Activated T-cell treated with anti-CD3 and anti-CD28 coated beads, Interleukin-2, amount 50 U/mL, for 24 hours (primary cell): ENCODE data around the gene GUSB.

Experiments used
- DNase-seq: peaks from one replicate; pipeline ENCODE4 v3.0.0-alpha.2; 2020
- H3K27ac Mint-ChIP-seq: 2 replicates; pipeline ENCODE4 v1.8.0; 2020; ENCODE audit warnings: mild to moderate bottlenecking, mixed read lengths
- H3K27me3 Mint-ChIP-seq: 2 replicates; pipeline ENCODE4 v1.8.0; 2020; ENCODE audit warnings: mixed read lengths
- H3K36me3 Mint-ChIP-seq: 2 replicates; pipeline ENCODE4 v1.8.0; 2020; ENCODE audit warnings: low read depth, mixed read lengths
- H3K4me1 Mint-ChIP-seq: 2 replicates; pipeline ENCODE4 v1.8.0; 2020; ENCODE audit warnings: low read depth, mixed read lengths
- H3K4me3 Mint-ChIP-seq: 2 replicates; pipeline ENCODE4 v1.8.0; 2020; ENCODE audit warnings: mild to moderate bottlenecking, moderate library complexity, mixed read lengths
- H3K9me3 Mint-ChIP-seq: 2 replicates; pipeline ENCODE4 v1.8.0; 2020; ENCODE audit warnings: mixed read lengths

The GUSB gene

GRCh38 chr7:65927489-65928448 is 54.2 kb downstream of the GUSB start:
- Mint-ChIP-seq H3K27me3 (no peaks in the 10 kb centered on the region), H3K4me1 (peaks cover 20% of the 10 kb centered on the region), H3K4me3 (no peak overlapping the region), H3K27ac (no peak overlapping the region), H3K9me3 (no peaks in the 10 kb centered on the region), H3K36me3 (peaks cover 29% of the 10 kb centered on the region)
- DNase-seq: no peak

GRCh38 chr7:65926588-65926987 is 55.4 kb downstream of the GUSB start:
- no peaks in the 10 kb centered on the region for H3K9me3 Mint-ChIP-seq
- no peak overlapping the region for H3K27ac Mint-ChIP-seq
- no peak for DNase-seq
- H3K4me1 Mint-ChIP-seq: peaks cover 18% of the 10 kb centered on the region
- peaks cover 31% of the 10 kb centered on the region for H3K36me3 Mint-ChIP-seq
- no peaks in the 10 kb centered on the region for H3K27me3 Mint-ChIP-seq
- no peak overlapping the region for H3K4me3 Mint-ChIP-seq

GRCh38 chr7:65925040-65925439 is 57.0 kb downstream of the GUSB start:
- no peaks in the 10 kb centered on the region for H3K27me3 Mint-ChIP-seq

GRCh38 chr7:65924193-65924592 is 57.8 kb downstream of the GUSB start:
- no peaks in the 10 kb centered on the region for H3K27me3 Mint-ChIP-seq
- H3K27ac Mint-ChIP-seq: no peak overlapping the region
- peaks cover 6% of the 10 kb centered on the region for H3K4me1 Mint-ChIP-seq
- peaks cover 39% of the 10 kb centered on the region for H3K36me3 Mint-ChIP-seq
- no peak overlapping the region for H3K4me3 Mint-ChIP-seq
- no peaks in the 10 kb centered on the region for H3K9me3 Mint-ChIP-seq
- no peak for DNase-seq

More at GRCh38 chr7:65925040-65925439, 57.0 kb downstream of the GUSB start:
- H3K4me3 Mint-ChIP-seq: no peak overlapping the region
- H3K4me1 Mint-ChIP-seq: peaks cover 8% of the 10 kb centered on the region
- no peak overlapping the region for H3K27ac Mint-ChIP-seq
- no peaks in the 10 kb centered on the region for H3K9me3 Mint-ChIP-seq
- H3K36me3 Mint-ChIP-seq: peaks cover 34% of the 10 kb centered on the region
- DNase-seq: no peak

- DNase-seq: no peak
- Mint-ChIP-seq H3K9me3 (no peaks in the 10 kb centered on the region), H3K27me3 (no peaks in the 10 kb centered on the region), H3K36me3 (peaks cover 44% of the 10 kb centered on the region), H3K4me3 (no peak overlapping the region), H3K4me1 (peaks cover 4% of the 10 kb centered on the region), H3K27ac (no peak overlapping the region)
Measured at GRCh38 chr7:65923316-65923715, 58.7 kb downstream of the GUSB start.

- no peak for DNase-seq
- H3K27ac Mint-ChIP-seq: no peak overlapping the region
- no peaks in the 10 kb centered on the region for H3K4me1 Mint-ChIP-seq
- no peak overlapping the region for H3K4me3 Mint-ChIP-seq
- H3K36me3 Mint-ChIP-seq: peaks cover 39% of the 10 kb centered on the region
- H3K9me3 Mint-ChIP-seq: no peaks in the 10 kb centered on the region
- H3K27me3 Mint-ChIP-seq: no peaks in the 10 kb centered on the region
Measured at GRCh38 chr7:65915921-65916657, 65.9 kb downstream of the GUSB start.

GRCh38 chr7:65912237-65912636 is 69.8 kb downstream of the GUSB start:
- H3K27ac Mint-ChIP-seq: no peak overlapping the region
- no peaks in the 10 kb centered on the region for H3K27me3 Mint-ChIP-seq
- no peaks in the 10 kb centered on the region for H3K9me3 Mint-ChIP-seq
- no peak for DNase-seq
- H3K4me3 Mint-ChIP-seq: no peak overlapping the region
- H3K36me3 Mint-ChIP-seq: peaks cover 17% of the 10 kb centered on the region
- peaks cover 4% of the 10 kb centered on the region for H3K4me1 Mint-ChIP-seq
